HepG2 (cell line): ENCODE data around the gene SERPINA6. TPM values are rescaled to one million over a fixed set of nuclear protein-coding genes. Genes with fewer than 3 reads are reported as not detected.

Experiments used
- ATAC-seq: fragments of 200-7000 bp; cut with Tn5 transposase; 3 replicates; pipeline ENCODE4 v1.9.1; 2020; ENCODE audit warnings: mild to moderate bottlenecking, moderate library complexity
- BruUV-seq: library from RNA; stranded (reverse); fragments of 400-500 nt; replicated peaks from 2 replicates; lab custom pipeline; 2021; lab: Mats Ljungman, UMichigan
- CTCF ChIA-PET: fragments of 300-600 bp; formaldehyde crosslinking; extraction: SDS; loops from one replicate; lab custom pipeline; 2021; ENCODE audit warnings: low total read pairs, inconsistent platforms, low intra/inter-chr PET ratio; lab: Yijun Ruan, JAX
- POLR2A ChIA-PET: fragments of 350-600 bp; sonication (Branson Sonifier 250); formaldehyde crosslinking; loops from one replicate; lab custom pipeline; 2020; ENCODE audit warnings: antibody characterized with exemption, inconsistent platforms; lab: Yijun Ruan, JAX
- DNase-seq: peaks from one replicate; pipeline ENCODE4 v3.0.0-alpha.2; 2015; ENCODE audit warnings: low spot score
- FAIRE-seq: peaks from 3 replicates; lab custom pipeline; 2011; peaks lifted over from hg19 to GRCh38; lab: Jason Lieb, UNC
- H2AFZ ChIP-seq: one replicate; pipeline ENCODE4 v1.6.1; 2011; ENCODE audit warnings: low read length, inconsistent platforms
- H3K27ac ChIP-seq: fragments of 300-600 bp; 3 replicates; pipeline ENCODE4 v1.8.0; 2011; ENCODE audit warnings: mixed run types, mild to moderate bottlenecking, mixed read lengths, low read length, inconsistent platforms; ENCODE audit not compliant: insufficient read depth; ENCODE audit errors: extremely low read length
- H3K27me3 ChIP-seq, 2 experiments: fragments of 200-600 bp in 1 of 2; 2 replicates in 1 of 2; 3 replicates in 1 of 2; pipeline versions ENCODE4 v1.6.0 to v1.8.0; 2011; ENCODE audit warnings: low read length in 2 of 2, mild to moderate bottlenecking in 2 of 2, moderate library complexity in 2 of 2, inconsistent platforms in 1 of 2; ENCODE audit not compliant: insufficient read depth in 2 of 2, control insufficient read depth in 1 of 2
- H3K36me3 ChIP-seq, 2 experiments: fragments of 200-600 bp in 1 of 2; replicated peaks in 1 of 2; 2 replicates in 1 of 2; 3 replicates in 1 of 2; pipeline versions ENCODE4 v1.5.1 to v1.8.0; 2011; ENCODE audit warnings: low read length in 2 of 2, inconsistent platforms in 1 of 2; ENCODE audit not compliant: insufficient read depth in 2 of 2, control insufficient read depth in 1 of 2
- H3K4me1 ChIP-seq: 2 replicates; pipeline ENCODE4 v1.5.1; 2012; ENCODE audit warnings: low read length, inconsistent platforms; ENCODE audit not compliant: insufficient read depth
- H3K4me2 ChIP-seq: 2 replicates; pipeline ENCODE4 v1.6.0; 2011; ENCODE audit warnings: low read depth, low read length, inconsistent platforms
- H3K4me3 ChIP-seq, 3 experiments: fragments of 200-600 bp in 1 of 3; sonication (generic), shearing (Covaris generic) in 1 of 3; replicated peaks in 1 of 3; 2 replicates each; pipeline ENCODE4 v1.5.1; 2011 to 2016; ENCODE audit warnings: low read length in 3 of 3, inconsistent platforms in 2 of 3, low read depth in 2 of 3, mild to moderate bottlenecking in 2 of 3, control low read depth in 1 of 3, mixed read lengths in 1 of 3; ENCODE audit not compliant: insufficient read depth in 1 of 3
- H3K79me2 ChIP-seq: one replicate; pipeline ENCODE4 v1.6.1; 2011; ENCODE audit warnings: low read length, inconsistent platforms; ENCODE audit not compliant: insufficient read depth
- H3K9ac ChIP-seq: 2 replicates; pipeline ENCODE4 v1.6.0; 2011; ENCODE audit warnings: mild to moderate bottlenecking, low read depth, low read length, inconsistent platforms; ENCODE audit not compliant: insufficient read depth
- H3K9me3 ChIP-seq: 2 replicates; pipeline ENCODE4 v1.5.1; 2012; ENCODE audit warnings: mild to moderate bottlenecking, low read length
- H4K20me1 ChIP-seq: 2 replicates; pipeline ENCODE4 v1.6.0; 2011; ENCODE audit warnings: inconsistent platforms, mild to moderate bottlenecking, low read length, moderate library complexity; ENCODE audit not compliant: insufficient read depth
- ARID4A ChIP-seq: sonication (generic); formaldehyde crosslinking; IDR thresholded peaks from 2 replicates; pipeline ENCODE4 v1.5.0; 2020; ENCODE audit warnings: mild to moderate bottlenecking, missing genetic modification reagents, borderline replicate concordance
- CTCF ChIP-seq: sonication (generic); formaldehyde crosslinking; IDR thresholded peaks from 2 replicates; pipeline ENCODE4 v1.5.0; 2020; ENCODE audit warnings: mild to moderate bottlenecking, missing genetic modification reagents, moderate library complexity
- DBP ChIP-seq: sonication (generic); formaldehyde crosslinking; IDR thresholded peaks from 2 replicates; pipeline ENCODE4 v1.4.0; 2020; ENCODE audit warnings: missing genetic modification reagents; ENCODE audit errors: not compliant biosample characterization
- GPBP1L1 ChIP-seq: sonication (generic); formaldehyde crosslinking; IDR thresholded peaks from 2 replicates; pipeline ENCODE4 v1.5.0; 2020; ENCODE audit warnings: mild to moderate bottlenecking, missing genetic modification reagents
- RAD21 ChIP-seq: fragments of 450-650 bp; formaldehyde crosslinking; IDR thresholded peaks from 2 replicates; pipeline ENCODE4 v1.5.0; 2020; ENCODE audit warnings: mild to moderate bottlenecking
- SMC3 ChIP-seq: IDR thresholded peaks from 2 replicates; pipeline ENCODE4 v1.6.1; 2011; ENCODE audit warnings: low read length, improper control_type of control experiment
- STAG1 ChIP-seq: sonication (generic); formaldehyde crosslinking; IDR thresholded peaks from 2 replicates; pipeline ENCODE4 v1.4.0; 2020; ENCODE audit warnings: missing genetic modification reagents
- TBX3 ChIP-seq: fragments of 450-650 bp; IDR thresholded peaks from 2 replicates; pipeline ENCODE4 v1.6.1; 2017; ENCODE audit warnings: antibody characterized with exemption, mild to moderate bottlenecking, inconsistent platforms, borderline replicate concordance
- TEAD3 ChIP-seq: optimal IDR thresholded peaks from 2 replicates; pipeline ENCODE3; 2016; ENCODE audit warnings: borderline replicate concordance
- ZBTB38 ChIP-seq: sonication (generic); formaldehyde crosslinking; IDR thresholded peaks from 2 replicates; pipeline ENCODE4 v1.5.1; 2020; ENCODE audit warnings: mild to moderate bottlenecking, missing genetic modification reagents
- ZFP91 ChIP-seq: sonication (generic); formaldehyde crosslinking; IDR thresholded peaks from 2 replicates; pipeline ENCODE4 v1.9.0; 2022; ENCODE audit warnings: missing genetic modification reagents, mild to moderate bottlenecking, borderline replicate concordance
- ZNF350 ChIP-seq: sonication (generic); formaldehyde crosslinking; IDR thresholded peaks from 2 replicates; pipeline ENCODE4 v1.4.0; 2020; ENCODE audit warnings: mild to moderate bottlenecking, low read depth, missing genetic modification reagents, borderline replicate concordance
- ZNF891 ChIP-seq: sonication (generic); formaldehyde crosslinking; IDR thresholded peaks from 2 replicates; pipeline ENCODE4 v1.5.0; 2020; ENCODE audit warnings: mild to moderate bottlenecking, missing genetic modification reagents
- WGBS: methylation state at CpG from one replicate; pipeline ENCODE4 v1.1.6; 2017; ENCODE audit warnings: low lambda C conversion rate; 5-methylcytosine and 5-hydroxymethylcytosine counted together
- in situ Hi-C: cut with HindIII; loops from 2 replicates; pipeline ENCODE4 v1.10.0; 2017; ENCODE audit warnings: low pct_unique_long_range_greater_than_20kb; ENCODE audit not compliant: extremely low pct_ligation_motif_present
- intact Hi-C: fragments of 100-400 bp; cut with micrococcal nuclease; formaldehyde crosslinking; loops from one replicate; pipeline ENCODE4 v1.10.0; 2022; ENCODE audit not compliant: unreplicated experiment
- polyA plus RNA-seq, 8 experiments: library from polyadenylated mRNA; depleted of rRNA in 3 of 8; stranded (reverse) in 7 of 8; unstranded in 1 of 8; fragments of >200 nt; fragmentation: Illumina TruSeq in 4 of 8; extraction: Trizol in 4 of 8; gene quantifications; 2 replicates each; pipeline versions ENCODE4 v1.2.1 to v1.2.3, GENCODE V29; 2011 to 2016; ENCODE audit warnings: low read depth in 4 of 8, missing spikeins in 1 of 8, mixed read lengths in 1 of 8; ENCODE audit not compliant: insufficient read depth in 1 of 8
- total RNA-seq, 5 experiments: library from RNA; depleted of rRNA; stranded (reverse); fragments of >200 nt; fragmentation: Illumina TruSeq; extraction: Trizol; gene quantifications; 2 replicates each; pipeline ENCODE4 v1.2.3, GENCODE V29; 2016; ENCODE audit warnings: low read depth in 1 of 5

SERPINA6 gene
- total and polyA plus RNA-seq, 2 of the 13 experiments (the other 11 are each of a cell fraction or from before 2014, with no cell fraction given): 260 to 333 TPM

GRCh38 chr14:94372021-94372605 is 49.0 kb upstream of the SERPINA6 start:
- intact Hi-C loops: loop anchor here (10.0 kb wide), 1 partner anchor 237 kb away; no protein-coding TSS in a partner anchor
- FAIRE-seq: no peak
- 78% methylated on average over 13 of the region's 13 CpGs for WGBS
- Histone ChIP-seq H3K9me3 (no peaks in the 10 kb centered on the region), H3K9ac (no peak overlapping the region), H3K4me1 (peaks cover 100% of the 10 kb centered on the region), H3K27ac (no peak overlapping the region), H3K27me3 (no peaks in the 10 kb centered on the region), H3K4me3 (no peak overlapping the region), H3K4me2 (no peak overlapping the region), H3K79me2 (no peaks in the 10 kb centered on the region), H3K36me3 (no peaks in the 10 kb centered on the region), H2AFZ (no peak overlapping the region), H4K20me1 (peaks cover 4% of the 10 kb centered on the region)
- no peak for ATAC-seq
- CTCF ChIA-PET: no interaction called here
- BruUV-seq: no TSS peak
- in situ Hi-C loops: no loop called here
- TF ChIP-seq SMC3: 0 out of 2 replicates have a peak, but pooled peaks have one; percentile 28
- TF ChIP-seq DBP (CRISPR knock-in tag): no peak
- peak; percentile 20 for TF ChIP-seq TEAD3 (CRISPR knock-in tag)
- TF ChIP-seq STAG1: peak; percentile 66
- TF ChIP-seq ZBTB38 (CRISPR knock-in tag): peak; percentile 48; the same call in 1 of the 2 replicates
- 0 out of 2 replicates have a peak, but pooled peaks have one; percentile 17 for TF ChIP-seq ZNF891 (CRISPR knock-in tag)
- TF ChIP-seq ZFP91: peak; percentile 17; the same call in 1 of the 2 replicates
- peak; percentile 70 for TF ChIP-seq CTCF
- no peak for TF ChIP-seq TBX3
- TF ChIP-seq GPBP1L1 (CRISPR knock-in tag): no peak
- 0 out of 2 replicates have a peak, but pooled peaks have one; percentile 35 for TF ChIP-seq ZNF350 (CRISPR knock-in tag)
- TF ChIP-seq RAD21 (CRISPR knock-in tag): 0 out of 2 replicates have a peak, but pooled peaks have one; percentile 27
- TF ChIP-seq ARID4A: peak; percentile 38; the same call in 1 of the 2 replicates
- POLR2A ChIA-PET: interaction anchor here (0.7 to 2.0 kb wide), 3 partner anchors 9 to 32 kb away, joined by 3 to 14 read pairs (median 4); no protein-coding TSS in a partner anchor
- no peak for DNase-seq
